NCI-H2107 (cell line): ENCODE measurements around the gene HAUS7.

Experiments used
- DNase-seq: peaks from one replicate; lab custom pipeline; 2025; lab: John Stamatoyannopoulos, UW

HAUS7 gene

DNA sequence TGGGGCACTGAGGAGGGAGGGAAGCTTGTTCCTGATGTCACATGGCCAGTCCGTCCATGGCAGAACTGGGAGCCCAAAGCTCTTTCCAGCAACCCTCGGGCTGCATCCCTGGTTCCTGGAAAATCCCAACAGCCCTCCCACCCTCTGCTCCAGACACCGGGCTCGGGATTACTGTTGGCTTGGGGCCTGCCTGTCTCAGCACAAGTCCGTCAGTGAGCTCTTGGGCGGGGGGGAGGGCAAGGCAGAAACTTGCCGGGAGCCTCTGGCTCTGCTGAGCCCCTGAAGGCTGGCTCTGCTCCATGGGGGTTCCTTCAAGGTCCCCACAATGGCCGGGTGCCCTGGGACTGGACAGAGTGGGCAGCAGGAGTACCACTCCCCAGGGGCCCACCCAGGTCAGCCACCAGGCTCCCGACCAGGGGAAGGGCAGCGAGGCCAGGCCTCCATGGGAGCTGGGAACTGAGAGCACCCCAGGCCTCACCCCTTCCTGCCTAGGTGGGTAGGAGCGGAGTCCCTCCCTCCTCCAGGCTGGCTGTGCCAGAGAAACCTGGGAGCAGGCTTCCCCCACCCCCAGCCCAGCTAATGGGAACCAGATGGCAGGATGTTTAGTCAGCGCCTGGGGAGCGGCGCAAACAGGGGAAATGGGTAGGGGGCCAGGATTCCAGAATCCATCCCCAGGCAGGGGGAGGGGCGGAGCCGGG, 6.4 kb upstream of the HAUS7 start:
- no peak for DNase-seq

DNA sequence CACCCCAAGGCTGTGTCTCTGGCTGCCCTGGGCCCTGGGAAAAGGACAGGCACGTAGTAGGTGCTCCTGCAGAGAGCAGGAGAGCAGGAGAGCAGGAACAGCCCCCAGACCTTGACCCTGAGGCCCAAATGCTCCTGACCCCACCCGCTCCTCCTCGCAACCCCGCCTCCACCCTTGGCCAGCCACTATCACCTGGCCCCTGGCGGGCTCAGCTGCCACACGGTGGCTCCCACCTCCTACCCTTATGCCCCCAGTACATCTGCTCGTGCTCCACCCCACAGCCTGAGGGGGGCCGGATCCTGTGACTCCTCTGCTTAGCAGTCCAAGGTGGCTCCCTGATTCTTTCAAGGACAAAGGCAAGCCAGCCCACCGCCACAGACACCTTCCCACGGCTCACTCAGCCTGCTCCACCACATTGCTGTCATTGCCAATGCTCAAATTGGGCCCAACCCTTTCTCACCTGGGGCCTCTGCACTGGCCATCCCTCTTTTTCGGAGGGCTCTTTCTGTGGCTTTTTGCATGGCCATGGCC, 5.4 kb upstream of the HAUS7 start:
- no peak for DNase-seq

DNA sequence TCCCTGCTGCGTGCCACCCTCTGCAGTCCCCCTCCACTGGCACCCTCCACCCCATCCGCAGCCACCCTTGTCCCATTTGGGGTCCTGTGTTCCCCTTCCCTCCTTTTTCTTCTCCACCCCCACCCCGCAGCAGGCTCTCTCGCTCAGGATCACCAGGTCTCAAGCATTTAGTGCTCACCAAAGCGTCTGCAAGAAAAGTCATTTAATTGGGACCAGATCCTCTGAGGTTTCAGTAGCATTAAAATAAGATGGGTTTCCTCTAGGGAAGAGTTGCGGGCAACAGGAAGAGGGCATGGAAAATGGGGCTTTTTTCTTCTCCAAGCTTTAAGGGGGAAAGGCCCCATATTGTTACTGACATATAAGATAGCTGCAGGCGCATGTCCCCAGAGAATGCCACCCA, 4.9 kb upstream of the HAUS7 start:
- DNase-seq = no peak

DNA sequence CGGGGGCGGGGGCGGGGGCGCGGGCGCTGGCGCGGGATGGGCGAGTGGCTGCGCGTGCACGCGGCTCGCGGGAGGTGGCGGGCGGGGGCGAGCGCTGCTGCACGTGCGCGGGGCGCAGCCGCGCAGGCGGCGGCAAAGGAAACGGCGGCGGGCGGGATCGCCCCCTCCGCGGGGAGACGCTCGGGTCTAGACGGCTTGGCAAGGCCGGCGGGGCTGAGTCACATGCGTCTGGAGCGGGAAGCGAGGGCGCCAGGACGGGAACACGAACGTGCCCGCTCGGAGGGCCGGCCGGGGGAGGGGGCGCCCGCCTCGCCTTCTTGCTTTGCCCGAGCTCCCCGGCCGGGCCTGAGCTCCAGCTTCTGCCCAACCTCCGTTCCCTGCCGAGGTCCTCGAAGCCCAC, 4.3 kb upstream of the HAUS7 start:
- no peak for DNase-seq

DNA sequence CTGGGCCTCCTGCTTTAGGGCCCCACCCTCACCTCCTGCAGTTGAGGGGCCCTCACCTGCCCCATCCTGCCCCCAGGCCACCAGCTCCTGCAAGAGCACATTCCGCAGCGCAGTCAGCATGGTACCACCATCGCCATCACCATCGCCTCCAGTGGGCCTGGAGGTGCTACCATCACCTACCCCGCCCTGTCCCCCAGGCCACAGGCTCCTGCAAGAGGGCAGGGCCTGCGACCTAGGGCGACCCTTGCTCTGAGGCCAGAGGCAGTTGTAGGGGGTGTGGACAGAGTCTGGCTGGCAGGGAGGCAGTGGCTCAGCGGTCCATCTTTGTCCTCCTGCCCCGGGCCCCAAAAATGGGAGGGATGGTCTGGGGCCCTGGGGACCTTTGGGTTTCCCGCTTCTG, 3.9 kb upstream of the HAUS7 start:
- DNase-seq = no peak

DNA sequence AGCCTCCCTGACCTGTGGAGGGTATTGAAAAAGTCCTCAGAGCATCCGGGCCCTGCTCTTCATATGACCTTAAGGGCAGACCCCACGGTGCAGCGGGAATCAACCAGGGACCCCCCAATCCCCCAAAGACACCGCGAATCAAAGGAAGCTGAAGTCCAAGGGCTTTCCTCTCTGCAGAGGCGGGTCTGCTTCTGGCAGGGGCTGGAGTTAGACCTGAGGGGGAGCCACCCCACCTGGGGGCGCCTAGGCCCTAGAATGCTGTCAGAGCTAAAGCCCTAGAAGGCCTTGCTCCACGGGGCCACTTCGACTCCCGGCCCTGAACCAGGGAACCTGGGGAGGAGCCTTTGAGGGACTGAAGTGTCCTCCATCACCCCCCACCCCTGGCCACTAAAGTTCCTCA, 2.8 kb upstream of the HAUS7 start:
- no peak for DNase-seq

DNA sequence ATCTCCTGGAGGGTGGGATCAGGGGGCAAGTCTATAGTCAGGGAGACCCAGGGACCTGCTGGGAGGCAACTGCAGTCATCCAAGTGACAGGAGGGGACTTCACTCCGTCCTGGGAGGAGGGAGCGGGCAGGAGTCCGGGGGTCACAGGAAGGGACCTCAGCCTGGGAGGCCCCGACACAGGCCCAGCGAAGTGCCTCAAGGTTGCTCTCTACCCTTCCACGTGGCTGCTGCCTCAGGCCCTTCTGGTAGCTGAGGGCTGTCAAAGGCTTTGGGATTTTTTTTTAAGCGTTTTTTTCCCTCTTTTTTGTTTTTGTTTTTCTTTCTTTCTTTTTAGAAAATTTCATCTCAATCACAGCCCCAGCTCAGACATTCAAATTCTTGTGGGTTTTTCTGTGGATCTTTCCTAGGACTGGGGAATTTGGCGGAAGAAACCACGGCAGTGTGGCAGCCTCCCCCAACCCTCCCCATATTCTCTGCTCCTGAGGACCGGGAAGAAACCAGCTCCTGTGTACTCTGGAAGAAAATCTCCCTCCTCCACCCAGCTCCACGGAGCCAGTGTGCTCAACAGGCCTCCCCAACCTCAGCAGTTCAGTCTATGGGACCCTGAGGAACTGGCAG, 1.4 kb upstream of the HAUS7 start:
- DNase-seq = no peak

DNA sequence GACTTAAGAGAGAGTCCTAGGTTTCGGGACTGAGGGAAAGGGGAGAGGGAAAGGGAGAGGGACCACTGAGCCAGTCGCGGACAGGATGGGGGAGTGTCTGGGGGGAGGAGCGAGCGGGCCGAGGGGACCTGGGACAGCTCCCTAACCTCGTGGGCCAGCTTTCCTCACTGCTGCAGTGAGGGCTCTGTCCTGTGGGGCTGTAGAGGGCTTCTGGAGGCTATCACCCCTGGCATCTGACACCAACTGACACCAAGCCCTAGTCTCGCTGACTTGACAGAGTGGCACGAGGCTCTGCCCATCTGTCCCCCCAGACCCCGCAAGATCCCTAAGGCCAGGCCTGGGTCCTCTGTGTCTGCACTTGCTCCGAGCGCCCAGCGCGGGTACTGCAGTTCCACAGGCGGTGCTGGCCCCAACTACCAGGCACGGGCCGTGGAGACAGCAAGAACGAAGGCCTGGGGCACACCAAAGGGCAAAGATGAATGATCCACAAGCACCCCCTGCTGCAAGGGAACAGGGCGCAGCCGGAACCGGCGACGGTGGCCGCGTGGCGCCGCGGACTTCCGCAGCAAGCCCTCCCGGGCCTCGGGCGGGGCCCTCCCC, 465 bp downstream of the HAUS7 start:
- no peak for DNase-seq

DNA sequence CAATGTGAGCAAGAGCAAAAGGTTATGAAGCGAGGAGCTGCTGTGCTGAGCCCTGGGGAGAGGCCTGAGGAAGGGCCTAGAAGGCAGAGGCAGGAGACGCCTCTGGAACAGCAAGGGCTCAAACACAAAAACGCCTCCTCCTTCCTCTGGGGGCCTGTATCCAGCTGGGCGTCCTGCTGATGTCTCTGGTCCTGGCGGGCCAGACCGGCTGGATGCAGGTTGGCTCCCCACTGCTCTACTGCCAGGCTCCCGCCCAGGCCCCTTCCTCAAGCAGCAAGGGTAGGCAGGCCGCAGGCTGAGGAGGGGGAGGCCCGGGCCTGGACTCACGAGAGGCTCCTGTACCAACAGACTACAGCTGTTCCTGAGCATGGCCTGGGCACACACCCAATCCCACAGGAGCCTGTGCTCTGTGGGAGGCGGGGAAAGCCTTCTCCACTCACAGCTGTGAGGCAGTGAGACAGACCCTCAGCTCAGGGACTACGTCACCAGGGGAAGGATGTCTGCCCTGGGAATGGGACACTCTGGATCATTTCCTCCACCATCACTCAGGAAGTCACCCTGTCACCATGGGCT, 2.3 kb downstream of the HAUS7 start:
- no peak for DNase-seq

DNA sequence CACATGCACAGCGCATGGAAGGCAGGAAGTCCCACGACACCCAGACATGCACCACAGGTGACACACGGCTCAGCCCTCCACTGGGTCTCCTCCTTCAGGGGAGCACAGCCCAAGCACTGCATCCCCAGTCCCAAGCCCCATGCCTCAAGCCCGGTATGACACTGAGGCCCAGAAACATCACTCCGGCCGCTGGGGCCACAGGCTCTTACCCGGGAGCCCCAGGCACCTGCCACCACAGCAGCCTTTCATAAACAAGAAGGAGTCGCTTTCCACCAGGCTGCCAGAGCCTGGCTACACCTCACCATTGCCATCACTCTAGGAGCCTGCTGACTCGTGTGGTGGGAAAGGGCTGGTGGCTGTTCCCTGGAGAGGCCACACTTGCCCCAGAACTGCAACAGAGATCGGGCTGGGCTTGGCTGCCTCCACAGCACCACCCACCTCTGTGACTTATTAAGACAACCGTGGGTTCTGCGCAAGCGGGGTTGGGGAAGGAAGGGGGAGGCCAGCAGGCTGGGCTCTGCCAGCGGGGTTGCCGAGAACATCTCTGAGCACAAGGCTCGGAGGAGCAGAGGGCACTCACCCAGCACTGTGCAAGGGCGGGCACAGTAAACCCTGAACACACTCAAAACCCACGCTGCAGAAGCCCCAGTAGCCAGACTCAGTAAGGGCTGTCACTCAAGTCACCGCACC, 4.5 kb downstream of the HAUS7 start:
- DNase-seq = no peak

DNA sequence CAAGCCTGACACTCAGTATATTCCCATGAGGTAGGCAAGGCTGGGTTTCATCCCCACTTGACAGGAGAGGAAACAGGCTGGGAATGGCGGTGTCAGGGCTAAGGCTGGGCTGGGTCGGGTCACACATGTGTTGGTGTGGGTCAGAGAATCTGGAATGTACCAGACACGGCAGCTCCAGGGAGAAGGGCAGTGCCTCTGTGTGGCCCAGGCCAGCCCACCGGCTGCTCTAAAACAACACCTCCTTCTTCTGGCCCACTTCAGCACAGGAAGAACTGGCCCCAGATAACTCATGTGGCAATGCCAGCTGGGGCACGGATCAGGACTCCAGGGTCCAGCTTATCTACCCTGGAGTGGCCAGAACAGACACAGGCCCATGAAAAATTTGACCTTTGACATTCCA, 6.3 kb downstream of the HAUS7 start:
- no peak for DNase-seq

DNA sequence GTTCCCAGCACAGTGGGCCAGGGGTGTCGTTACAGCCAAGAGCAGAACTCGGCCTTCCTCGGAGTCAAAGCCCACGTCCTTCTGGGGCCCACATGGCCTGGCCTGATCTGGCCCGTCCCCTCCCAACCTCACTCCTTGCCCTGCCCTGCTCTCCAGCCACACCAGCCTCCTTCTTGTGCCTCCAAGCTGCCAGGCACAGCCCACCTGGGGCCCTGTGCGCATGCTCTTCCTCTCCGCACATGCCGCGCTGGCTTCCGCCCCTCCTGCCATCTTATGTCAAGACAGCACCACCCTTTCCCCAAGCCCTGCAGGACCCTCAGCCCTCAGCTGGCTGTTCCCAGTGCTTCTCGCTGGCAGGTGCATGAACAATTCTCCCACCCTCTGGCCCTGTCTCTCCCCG, 6.8 kb downstream of the HAUS7 start:
- no peak for DNase-seq

DNA sequence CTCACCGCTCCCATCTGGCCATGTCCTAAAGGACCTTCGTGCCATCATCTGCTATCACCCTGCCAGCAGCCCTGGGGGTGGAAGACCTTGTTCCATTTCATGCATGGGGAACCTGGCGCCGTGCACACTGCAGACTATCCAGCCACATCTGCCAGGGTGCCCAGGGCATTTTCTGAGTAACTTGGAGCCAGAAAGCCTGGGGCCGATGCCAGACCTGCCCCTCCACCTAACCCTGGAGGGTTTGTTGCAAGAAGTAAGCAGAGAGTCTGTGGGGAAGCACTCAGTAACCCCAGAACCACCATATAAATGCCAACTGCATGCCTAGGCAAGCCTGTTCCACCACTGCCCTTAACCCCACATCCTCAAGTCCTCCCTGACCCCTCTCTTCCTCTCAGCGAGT, 7.3 kb downstream of the HAUS7 start:
- DNase-seq = no peak

DNA sequence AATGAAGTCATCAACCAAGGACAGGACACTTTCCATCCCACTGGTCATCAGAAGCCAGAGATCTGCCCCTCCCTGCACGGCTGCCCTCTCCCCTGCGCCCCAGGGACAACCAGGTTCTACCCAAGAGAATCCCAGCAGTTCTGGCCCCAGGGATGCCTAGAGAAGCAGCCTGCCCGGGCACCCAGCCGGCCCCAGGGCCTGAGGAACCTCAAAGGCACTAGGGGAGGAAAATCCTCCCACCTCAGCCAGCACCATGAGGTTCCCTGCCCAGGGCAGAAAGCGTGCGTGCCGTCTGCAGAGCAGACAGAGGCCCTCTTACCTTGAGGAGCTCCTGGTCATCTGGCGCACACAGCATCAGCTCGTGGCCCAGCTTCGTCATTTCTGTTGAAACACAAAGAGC, 8.1 kb downstream of the HAUS7 start:
- DNase-seq = no peak

DNA sequence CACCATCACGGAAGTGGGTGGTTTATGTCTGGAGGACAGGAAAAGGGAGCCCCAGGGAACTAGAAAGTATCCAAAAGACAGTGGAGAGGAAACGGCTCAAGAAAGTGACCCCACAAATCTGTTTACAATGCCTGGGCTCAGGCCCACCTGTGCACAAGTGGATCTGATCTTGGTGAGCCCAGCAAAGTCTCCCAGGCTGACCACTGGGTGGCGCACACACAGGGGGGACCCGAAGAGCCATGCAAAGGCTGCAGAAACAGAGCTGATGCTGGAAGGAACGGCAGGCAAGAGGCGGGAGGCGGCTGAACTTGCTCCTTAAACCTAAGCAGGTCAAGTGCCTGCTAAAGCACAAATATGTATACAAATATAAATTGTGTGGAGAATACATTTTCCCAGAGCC, 9.6 kb downstream of the HAUS7 start:
- DNase-seq = no peak

DNA sequence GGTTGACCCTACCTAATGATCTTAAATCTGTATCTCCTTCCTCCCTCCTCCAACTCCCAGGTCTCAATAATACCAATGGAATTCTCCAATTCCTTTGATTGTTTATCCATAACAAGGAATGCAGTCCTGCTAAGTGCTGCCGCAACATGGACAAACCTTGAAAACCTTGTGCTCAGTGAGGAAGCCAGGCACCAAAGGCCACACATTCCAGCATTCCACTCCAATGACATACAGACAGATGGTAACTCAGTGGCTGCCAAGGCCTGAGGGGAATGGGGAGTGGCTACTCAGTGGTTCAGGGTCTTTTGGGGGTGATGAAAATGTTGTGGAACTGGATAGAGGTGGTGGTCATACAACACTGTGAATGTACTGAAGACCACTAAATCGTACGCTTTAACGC, 10.4 kb downstream of the HAUS7 start:
- DNase-seq = no peak

DNA sequence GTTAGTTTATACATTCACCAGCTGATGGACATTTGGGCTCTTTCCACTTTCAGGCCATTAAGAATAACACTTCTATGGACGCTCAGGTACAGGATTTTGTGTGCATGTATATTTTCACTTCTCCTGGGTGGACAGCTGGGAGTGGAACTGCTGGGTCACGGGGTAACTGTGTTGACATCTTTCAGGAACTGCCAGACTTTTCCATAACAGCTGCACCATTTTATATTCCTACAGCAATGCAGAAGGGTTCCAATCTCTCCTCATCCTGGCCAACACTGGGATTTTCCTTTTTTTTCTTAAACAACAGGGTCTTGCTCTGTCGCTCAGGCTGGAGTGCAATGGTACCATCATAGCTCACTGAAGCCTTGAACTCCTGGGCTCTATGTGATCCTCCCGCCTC, 11.9 kb downstream of the HAUS7 start:
- DNase-seq = no peak

DNA sequence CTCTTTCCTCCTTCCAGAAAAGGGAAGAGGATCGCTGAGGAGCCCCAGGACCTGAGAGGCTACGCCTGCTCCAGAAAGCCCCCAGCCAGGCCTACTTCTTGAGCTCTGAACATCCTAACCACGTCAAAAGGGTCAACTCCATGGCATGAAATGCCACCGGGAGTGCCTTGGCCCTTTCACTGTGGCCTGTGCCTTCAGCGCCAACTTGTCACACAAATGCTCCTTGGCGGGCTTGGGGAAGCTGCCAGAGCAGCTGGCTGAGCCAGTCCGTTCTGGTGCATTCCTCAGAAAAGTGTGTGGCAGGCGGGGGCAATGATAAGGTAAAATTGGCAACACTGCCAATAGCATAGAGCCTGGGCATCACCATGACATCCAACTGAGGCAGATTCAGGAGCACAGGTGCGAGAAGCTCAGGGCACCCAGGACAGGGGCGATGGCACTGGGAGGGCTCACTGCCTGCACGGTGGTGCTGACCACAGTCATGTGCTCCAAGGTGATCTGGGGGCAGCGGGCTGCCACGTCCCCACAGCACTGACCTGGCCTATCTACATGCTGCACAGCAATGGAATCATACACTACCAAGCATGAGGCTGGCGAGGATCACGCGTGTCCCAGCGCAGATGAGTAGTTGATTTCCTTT, 12.4 kb downstream of the HAUS7 start:
- no peak for DNase-seq

DNA sequence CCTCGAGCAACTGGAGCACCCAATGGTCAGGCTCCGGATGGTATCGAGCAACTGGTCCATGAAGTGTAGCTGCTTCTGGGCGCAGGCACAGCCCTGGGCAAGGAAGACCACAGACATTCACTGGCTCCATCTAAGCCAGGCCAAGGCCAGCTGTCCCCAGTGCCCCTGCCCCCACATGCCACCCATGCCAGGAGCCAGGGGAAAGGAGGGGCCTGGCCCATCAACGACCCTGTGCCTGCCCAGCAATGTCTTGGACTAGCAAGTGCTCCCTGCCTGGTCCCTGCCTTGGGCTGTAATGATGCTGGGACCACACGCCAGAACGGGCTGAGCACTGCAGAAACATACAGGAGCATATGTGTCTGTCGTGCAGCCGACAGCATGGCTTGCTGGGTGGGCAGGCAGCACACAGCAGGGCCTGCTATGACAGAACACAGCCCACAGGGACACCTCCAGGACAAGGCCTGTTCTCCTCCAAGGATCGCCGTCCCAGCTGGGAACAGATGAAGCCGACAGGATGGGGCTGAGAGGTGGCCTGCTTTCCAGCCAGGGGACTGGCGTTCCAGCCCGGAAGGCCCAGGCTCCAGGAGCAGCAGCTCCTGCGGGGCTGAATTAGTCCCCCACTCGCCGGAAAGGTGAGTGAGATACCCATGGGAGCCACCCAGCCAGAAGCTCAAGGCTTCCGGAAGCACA, 13.1 kb downstream of the HAUS7 start:
- DNase-seq = no peak

DNA sequence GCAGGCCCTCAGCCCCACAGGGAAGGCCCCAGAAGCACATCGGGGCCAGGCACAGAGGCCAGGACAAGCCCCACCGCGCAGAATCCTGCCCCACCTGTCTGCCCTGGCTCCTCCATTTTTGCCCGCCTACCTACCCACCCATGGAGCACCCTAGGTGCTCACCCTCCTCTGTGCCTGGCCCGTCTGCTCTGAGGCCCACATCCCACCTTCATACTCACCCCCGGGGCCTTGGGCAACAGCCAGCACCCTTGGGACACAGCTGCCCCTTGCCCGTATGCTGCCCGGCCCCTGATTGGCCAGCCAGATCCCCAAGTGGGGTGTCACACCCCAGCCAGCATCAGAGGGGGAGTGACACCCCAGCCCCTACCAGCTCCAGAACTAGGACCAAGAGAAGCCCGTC, 13.7 kb downstream of the HAUS7 start:
- no peak for DNase-seq

DNA sequence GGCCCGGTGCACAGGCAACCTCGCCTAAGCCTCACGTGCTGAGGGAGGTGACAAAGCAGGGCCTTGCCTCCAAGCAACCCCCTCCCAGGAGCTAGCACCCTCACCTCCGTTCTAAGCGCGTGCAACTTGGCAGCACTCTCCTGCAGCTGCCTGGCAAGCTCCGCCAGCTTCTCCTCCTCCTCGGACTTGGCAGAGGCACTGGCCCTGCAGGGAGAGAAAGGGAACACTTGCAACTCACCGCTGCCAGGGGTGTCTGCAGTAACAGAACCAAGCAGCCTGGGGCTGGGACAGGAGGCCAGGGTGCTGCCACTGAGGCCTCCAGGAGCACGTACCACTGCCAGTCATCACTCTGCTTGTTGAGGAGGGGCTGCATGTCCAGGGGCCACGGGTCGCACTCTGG, 14.2 kb downstream of the HAUS7 start:
- no peak for DNase-seq

DNA sequence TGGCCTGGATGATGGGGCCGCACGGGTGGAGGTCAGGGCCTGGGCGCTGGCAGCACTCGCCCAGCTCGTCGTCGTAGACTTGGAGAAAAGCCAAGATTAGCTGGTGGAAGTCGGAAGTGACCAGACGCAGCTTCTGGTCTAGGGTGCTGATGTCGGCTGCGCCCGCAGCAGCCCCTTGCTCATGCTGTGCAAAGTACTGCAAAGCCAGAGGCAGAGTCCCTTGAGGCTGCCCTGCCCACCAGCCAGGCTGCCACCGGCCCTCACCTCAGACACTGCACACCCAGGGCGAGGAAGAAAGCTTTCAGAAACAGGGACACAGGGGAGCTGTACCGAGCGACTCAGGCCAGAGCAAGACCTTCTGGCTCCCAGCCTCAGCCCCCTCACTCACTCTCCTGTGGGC, 14.8 kb downstream of the HAUS7 start:
- DNase-seq = no peak
